Measurements from ENCODE around the gene TUBA3E. TPM values are rescaled to one million over a fixed set of nuclear protein-coding genes. Genes with fewer than 3 reads are reported as not detected.
"Not testable (repeated sequence)": the region's sequence is repeated elsewhere in the genome, so short reads cannot be mapped to it uniquely, and the experiment has no call there.

The TUBA3E gene
- total and polyA plus RNA-seq, 2 of the 8 experiments (the other 6 are each of a cell fraction or from before 2014, with no cell fraction given): not detected

- not testable (repeated sequence) for H3K9ac ChIP-seq (replicated peaks in 1 of 4; ENCODE audit: extremely low read depth in 1 of 4, low read depth in 3 of 4, low read length in 3 of 4); H2AFZ ChIP-seq (ENCODE audit: low read length); H2BK12ac ChIP-seq (ENCODE audit: low read depth, low read length); H3K56ac ChIP-seq (replicated peaks; ENCODE audit: insufficient read length, low read depth, low read length); H3K27me3 ChIP-seq (replicated peaks in 1 of 4; ENCODE audit: control insufficient read depth in 3 of 4, extremely low read depth in 1 of 4, insufficient read depth in 3 of 4, low read length in 3 of 4); H3K4me1 ChIP-seq (replicated peaks in 1 of 4; ENCODE audit: control insufficient read depth in 3 of 4, insufficient read depth in 4 of 4, low read length in 3 of 4); H2BK20ac ChIP-seq (ENCODE audit: low read length); H3K4ac ChIP-seq (replicated peaks; ENCODE audit: insufficient read length, low read depth, low read length); H3K4me2 ChIP-seq (ENCODE audit: insufficient read depth in 1 of 2, low read depth in 2 of 2, low read length in 2 of 2); H3K9me3 ChIP-seq (ENCODE audit: insufficient read depth in 2 of 2, low read depth in 1 of 2, low read length in 1 of 2); H2BK120ac ChIP-seq (replicated peaks; ENCODE audit: low read depth, low read length); H3K14ac ChIP-seq (ENCODE audit: insufficient read length); H3K79me1 ChIP-seq (ENCODE audit: low read depth, low read length); H3K4me3 ChIP-seq (ENCODE audit: extremely low read depth in 1 of 4, insufficient read depth in 2 of 4, low read depth in 3 of 4, low read length in 4 of 4); H2BK5ac ChIP-seq (ENCODE audit: low read depth, low read length); H3K23ac ChIP-seq (ENCODE audit: insufficient read length); H4K20me1 ChIP-seq (replicated peaks in 1 of 2; ENCODE audit: control insufficient read depth in 1 of 2, insufficient read depth in 2 of 2, low read length in 2 of 2); H3K23me2 ChIP-seq (ENCODE audit: low read depth, low read length); H2BK15ac ChIP-seq (ENCODE audit: low read length); H3K27ac ChIP-seq (ENCODE audit: low read depth, low read length); H2AK5ac ChIP-seq (ENCODE audit: low read depth, low read length); H4K91ac ChIP-seq (replicated peaks; ENCODE audit: insufficient read length, low read length); H4K5ac ChIP-seq (ENCODE audit: insufficient read length, low read depth, low read length); H3K79me2 ChIP-seq (ENCODE audit: control insufficient read depth in 1 of 2, insufficient read depth in 2 of 2, low read length in 2 of 2); H3K18ac ChIP-seq (ENCODE audit: extremely low read depth, low read length)
- ChIA-PET POLR2A (ENCODE audit: partially characterized antibody) (interaction anchor here (0.9 kb wide), 1 partner anchor 180 kb away, joined by 3 read pairs; no protein-coding TSS in a partner anchor), CTCF (ENCODE audit: partially characterized antibody) (interaction anchor here (1.0 to 1.1 kb wide), 3 partner anchors 21 to 177 kb away, joined by 3 to 5 read pairs (median 4); no protein-coding TSS in a partner anchor)
- Histone ChIP-seq H3K36me3 (ENCODE audit: control insufficient read depth in 2 of 4, insufficient read depth in 4 of 4, low read length in 3 of 4) (peaks cover 3 to 32% (median 14%) of the 10 kb centered on the region in 4 experiments; a peak in 5 of 8 replicates), H4K8ac (ENCODE audit: extremely low read depth, insufficient read depth, low read length) (peak overlapping the region; percentile 14; the same call in 1 of the 2 replicates)
- WGBS, 2 experiments (ENCODE audit: extremely low coverage in 1 of 2, insufficient coverage in 1 of 2, insufficient read length in 1 of 2, insufficient replicate concordance in 2 of 2, low coverage in 1 of 2, low lambda C conversion rate in 2 of 2, missing lambda C conversion rate in 1 of 2): 87% methylated on average over 16 of the region's 16 CpGs; no CpG with 5 or more reads in 1 of the 2 experiments
- DNase-seq (ENCODE audit: low read depth in 1 of 2, low spot score in 2 of 2): peak; percentile 15 to 75
- TF ChIP-seq CTCF (IDR thresholded peaks at IDR 0.05; ENCODE audit: control extremely low read depth in 1 of 3, insufficient read depth in 1 of 3, low read depth in 1 of 3, low read length in 3 of 3): peak; percentile 60 to 75 (median 70)
- 0 out of 2 replicates have a peak, but pooled peaks have one; percentile 23 for TF ChIP-seq MAX (IDR thresholded peaks at IDR 0.05)
- TF ChIP-seq EGR1 (IDR thresholded peaks at IDR 0.05; ENCODE audit: borderline replicate concordance, low read depth, low read length): peak; percentile 53; the same call in 1 of the 2 replicates
- peak; percentile 53 to 56 for TF ChIP-seq RAD21 (IDR thresholded peaks at IDR 0.05 in 1 of 2, conservative IDR thresholded peaks at IDR 0.05 in 1 of 2; ENCODE audit: low read depth in 2 of 2, low read length in 2 of 2)
- FAIRE-seq: peak; percentile 73
Observed at GRCh38 chr2:130155956-130156623, 42.1 kb downstream of the TUBA3E start.

Measured in H1 (cell line).